PC-9 (cell line): Measurements from ENCODE around the gene DYSF. TPM values are rescaled to one million over a fixed set of nuclear protein-coding genes. Genes with fewer than 3 reads are reported as not detected.

ENCODE experiments used
- BruUV-seq: library from RNA; stranded (reverse); fragments of 400-500 nt; replicated peaks from 2 replicates; lab custom pipeline; 2021; lab: Mats Ljungman, UMichigan
- CTCF ChIA-PET: fragments of 300-600 bp; sonication (Branson Sonifier 250); formaldehyde crosslinking; loops from one replicate; lab custom pipeline; 2022; ENCODE audit warnings: antibody characterized with exemption; lab: Charles Lee
- POLR2A ChIA-PET: fragments of 300-600 bp; sonication (Branson Sonifier 250); formaldehyde crosslinking; loops from one replicate; lab custom pipeline; 2022; ENCODE audit warnings: antibody characterized with exemption; ENCODE audit not compliant: unreplicated experiment; lab: Charles Lee
- DNase-seq, 2 experiments: peaks; one replicate each; pipeline versions ENCODE4 v3.0.0 to v3.0.0-alpha.2; 2015 to 2022; ENCODE audit warnings: mixed read lengths in 1 of 2
- H2AFZ ChIP-seq: fragments of 200-600 bp; sonication (generic); 2 replicates; pipeline ENCODE4 v1.8.1; 2017; ENCODE audit warnings: antibody characterized with exemption
- H3F3A ChIP-seq: fragments of 200-600 bp; sonication (generic); 2 replicates; pipeline ENCODE4 v1.8.1; 2017; ENCODE audit warnings: antibody characterized with exemption, mild to moderate bottlenecking, low read depth; ENCODE audit not compliant: insufficient read depth
- H3K27ac ChIP-seq: fragments of 200-600 bp; sonication (generic); 2 replicates; pipeline ENCODE4 v1.6.1; 2016; ENCODE audit warnings: mixed run types
- H3K27me3 ChIP-seq: fragments of 200-600 bp; sonication (generic); 2 replicates; pipeline ENCODE4 v1.6.1; 2016; ENCODE audit warnings: low read depth, mixed run types; ENCODE audit not compliant: insufficient read depth
- H3K36me3 ChIP-seq: fragments of 200-600 bp; sonication (generic); 2 replicates; pipeline ENCODE4 v1.6.1; 2016; ENCODE audit warnings: low read depth, mixed run types
- H3K4me1 ChIP-seq: fragments of 200-600 bp; sonication (generic); replicated peaks from 2 replicates; pipeline ENCODE4 v1.6.1; 2016; ENCODE audit warnings: mixed run types; ENCODE audit not compliant: insufficient read depth
- H3K4me2 ChIP-seq: fragments of 200-600 bp; sonication (generic); 2 replicates; pipeline ENCODE4 v1.6.1; 2017; ENCODE audit warnings: mixed run types
- H3K4me3 ChIP-seq: fragments of 200-600 bp; sonication (generic); 2 replicates; pipeline ENCODE4 v1.6.1; 2016; ENCODE audit warnings: mixed run types
- H3K79me2 ChIP-seq: fragments of 200-600 bp; sonication (generic); 2 replicates; pipeline ENCODE4 v1.6.1; 2017; ENCODE audit warnings: low read depth, mixed run types
- H3K9me2 ChIP-seq: fragments of 200-600 bp; sonication (generic); 2 replicates; pipeline ENCODE4 v1.8.1; 2017; ENCODE audit warnings: mild to moderate bottlenecking; ENCODE audit not compliant: insufficient read depth
- H3K9me3 ChIP-seq: fragments of 200-600 bp; sonication (generic); 2 replicates; pipeline ENCODE4 v1.8.1; 2016; ENCODE audit warnings: low read depth; ENCODE audit not compliant: insufficient read depth
- H4K20me1 ChIP-seq: fragments of 200-600 bp; sonication (generic); 2 replicates; pipeline ENCODE4 v1.8.1; 2017; ENCODE audit not compliant: insufficient read depth
- CTCF ChIP-seq: fragments of 200-600 bp; sonication (generic); conservative IDR thresholded peaks from 2 replicates; pipeline ENCODE4 v1.6.1; 2017; ENCODE audit warnings: mixed run types, antibody characterized with exemption, mild to moderate bottlenecking, moderate library complexity
- EZH2 ChIP-seq: fragments of 200-600 bp; sonication (generic); IDR thresholded peaks from 2 replicates; pipeline ENCODE4 v1.8.0; 2017; ENCODE audit warnings: antibody characterized with exemption, low read depth
- intact Hi-C: fragments of 100-400 bp; cut with micrococcal nuclease; formaldehyde crosslinking; loops from one replicate; pipeline ENCODE4 v1.10.0; 2022; ENCODE audit not compliant: unreplicated experiment
- total RNA-seq: library from RNA; stranded (reverse); gene quantifications from 2 replicates; pipeline ENCODE4 v1.2.3, GENCODE V29; 2021

DYSF gene
- total RNA-seq, 1 experiment from 2014 or later, result 12.2 TPM

GRCh38 chr2:71678874-71679273 is 225.5 kb downstream of the DYSF start:
- Histone ChIP-seq H3K79me2 (no peaks in the 10 kb centered on the region), H3K27me3 (no peaks in the 10 kb centered on the region), H3K4me2 (no peak overlapping the region), H3K27ac (no peak overlapping the region), H3K4me1 (0 out of 2 replicates have a peak, but pooled peaks cover 7% of the 10 kb centered on the region), H3K4me3 (no peak overlapping the region), H4K20me1 (no peaks in the 10 kb centered on the region), H3F3A (no peaks in the 10 kb centered on the region), H2AFZ (no peak overlapping the region), H3K36me3 (no peaks in the 10 kb centered on the region), H3K9me3 (no peaks in the 10 kb centered on the region), H3K9me2 (no peaks in the 10 kb centered on the region)
- CTCF ChIA-PET, result interaction anchor here (0.6 kb wide), 1 partner anchor 1283 kb away, joined by 3 read pairs; no protein-coding TSS in a partner anchor
- intact Hi-C loops, result no loop called here
- TF ChIP-seq EZH2 (no peak), CTCF (no peak)
- no peak for DNase-seq
- POLR2A ChIA-PET, result no interaction called here
- BruUV-seq, result no TSS peak

- H3K27me3 ChIP-seq, result no peaks in the 10 kb centered on the region
- intact Hi-C loops, result no loop called here
- no peaks in the 10 kb centered on the region for H3K36me3 ChIP-seq
- DNase-seq, result no peak
- no peak overlapping the region for H3K27ac ChIP-seq
- H3K9me2 ChIP-seq, result no peaks in the 10 kb centered on the region
- TF ChIP-seq CTCF, result no peak
- TF ChIP-seq EZH2, result no peak
- ChIA-PET CTCF (no interaction called here), POLR2A (no interaction called here)
- no peaks in the 10 kb centered on the region for H3K9me3 ChIP-seq
- H3K4me2 ChIP-seq, result no peak overlapping the region
- no peaks in the 10 kb centered on the region for H3F3A ChIP-seq
- no peaks in the 10 kb centered on the region for H3K79me2 ChIP-seq
- no peaks in the 10 kb centered on the region for H4K20me1 ChIP-seq
- no peak overlapping the region for H3K4me3 ChIP-seq
- no peak overlapping the region for H2AFZ ChIP-seq
- 0 out of 2 replicates have a peak, but pooled peaks cover 7% of the 10 kb centered on the region for H3K4me1 ChIP-seq
- no TSS peak for BruUV-seq
Measured at GRCh38 chr2:71679491-71679890, 226.1 kb downstream of the DYSF start.

- Histone ChIP-seq H3F3A (no peaks in the 10 kb centered on the region), H3K27me3 (no peaks in the 10 kb centered on the region), H3K27ac (no peak overlapping the region), H3K4me1 (no peaks in the 10 kb centered on the region), H4K20me1 (no peaks in the 10 kb centered on the region), H3K9me2 (no peaks in the 10 kb centered on the region), H2AFZ (no peak overlapping the region), H3K4me2 (no peak overlapping the region), H3K79me2 (no peaks in the 10 kb centered on the region), H3K4me3 (no peak overlapping the region), H3K9me3 (no peaks in the 10 kb centered on the region), H3K36me3 (no peaks in the 10 kb centered on the region)
- DNase-seq, result no peak
- ChIA-PET CTCF (no interaction called here), POLR2A (no interaction called here)
- TF ChIP-seq CTCF (no peak), EZH2 (no peak)
- intact Hi-C loops, result no loop called here
- no TSS peak for BruUV-seq
Measured at GRCh38 chr2:71680925-71681324, 227.6 kb downstream of the DYSF start.
